Anterior cingulate cortex (tissue), 58 donors: Measurements from ENCODE around the gene GPX4.

Source experiments
- DNase-seq, 58 donors: peaks; one replicate each; lab custom pipeline; 2025; lab: John Stamatoyannopoulos, UW

Gene GPX4

DNA sequence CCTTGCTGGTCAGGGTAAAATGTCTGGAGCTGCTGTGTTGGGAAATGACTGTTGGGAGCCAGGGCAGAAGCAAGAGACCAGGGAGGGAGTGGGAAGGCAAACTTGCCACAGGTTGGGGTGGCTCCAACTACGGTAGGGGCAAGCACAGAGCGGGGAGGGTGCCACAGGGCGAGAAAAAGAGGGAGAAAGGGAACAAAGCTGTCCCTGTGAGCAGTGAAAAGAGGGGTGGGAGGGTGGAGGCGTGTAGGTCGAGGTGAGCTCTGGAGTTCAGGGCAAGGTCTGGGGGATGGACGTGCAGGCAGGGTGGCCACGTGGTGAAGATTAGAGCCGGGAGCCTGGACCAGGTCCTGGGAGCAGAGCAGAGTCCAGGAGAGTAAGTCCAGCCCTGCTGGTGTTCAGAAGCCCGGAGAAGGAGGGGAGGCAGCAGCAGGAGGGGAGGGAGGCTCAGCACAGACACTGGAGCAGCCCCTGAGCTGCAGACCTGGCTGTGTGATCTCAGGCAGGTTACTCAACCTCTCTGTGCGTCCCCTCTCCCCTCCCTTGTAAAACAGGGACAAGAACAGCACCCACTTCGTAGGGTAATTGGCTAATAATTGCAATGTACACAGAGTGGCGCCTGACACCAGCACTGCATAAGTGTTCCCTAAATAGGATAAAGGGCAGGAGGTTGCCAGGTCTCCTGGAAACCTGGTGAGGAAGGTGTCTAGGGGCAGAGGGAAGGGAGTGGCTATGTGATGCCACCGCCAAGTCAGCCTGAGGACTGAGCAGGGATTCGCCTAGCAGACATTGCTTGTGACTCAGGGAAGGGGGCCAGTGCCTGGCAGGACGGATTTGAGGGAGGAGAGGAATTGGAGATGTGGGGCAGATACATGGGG lies 5.4 kb upstream of the GPX4 start:
- no peak for DNase-seq

DNA sequence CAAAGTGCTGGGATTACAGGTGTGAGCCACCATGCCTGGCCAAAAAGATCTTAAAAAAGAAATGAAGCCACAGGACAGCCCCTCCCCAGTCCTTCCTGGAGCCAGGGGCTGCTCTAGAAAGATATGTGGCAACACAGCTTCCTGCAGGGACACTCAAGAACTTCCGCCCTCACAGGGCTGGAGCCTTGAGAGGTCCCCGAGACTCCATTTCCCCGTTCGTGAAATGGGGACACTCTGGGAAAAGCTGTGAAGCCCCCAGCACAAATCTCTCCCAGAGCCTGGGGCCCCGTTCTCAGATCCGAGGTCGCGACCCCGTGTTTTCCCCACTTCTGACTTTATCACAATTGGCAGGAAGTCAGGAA lies 2.5 kb upstream of the GPX4 start:
- DNase-seq = peak in 2 of 58 donors; percentile 39 to 58

DNA sequence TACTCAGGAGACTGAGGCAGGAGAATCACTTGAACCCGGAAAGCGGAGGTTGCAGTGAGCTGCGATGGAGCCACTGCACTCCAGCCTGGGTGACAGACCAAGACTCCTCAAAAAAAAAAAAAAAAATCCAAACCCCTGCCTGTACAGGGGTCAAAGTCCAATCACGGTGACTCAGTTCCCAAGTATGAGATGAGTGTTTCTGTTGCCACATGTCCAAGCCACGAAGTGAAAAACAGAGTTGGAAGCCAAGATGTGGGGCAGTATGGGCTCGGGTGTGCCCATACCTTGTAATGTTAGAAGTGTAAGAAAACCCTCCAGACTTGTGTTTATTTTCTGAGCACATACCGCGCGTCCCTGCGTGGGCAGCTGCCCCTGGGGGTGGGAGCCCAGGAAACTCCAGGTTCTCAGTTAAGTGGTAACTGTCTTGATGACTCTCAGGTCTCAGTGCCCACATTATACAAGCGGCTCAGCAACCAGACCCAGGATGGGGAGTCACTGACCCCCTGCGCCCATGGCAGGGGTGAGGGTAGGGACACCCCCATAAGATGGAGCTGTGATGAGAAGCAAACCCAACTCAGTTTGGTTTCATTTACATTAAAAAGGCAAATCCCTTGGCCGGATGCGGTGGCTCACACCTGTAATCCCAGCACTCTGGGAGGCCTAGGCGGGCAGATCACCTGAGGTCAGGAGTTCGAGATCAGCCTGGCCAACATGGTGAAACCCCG lies 1.2 kb upstream of the GPX4 start:
- no peak for DNase-seq

DNA sequence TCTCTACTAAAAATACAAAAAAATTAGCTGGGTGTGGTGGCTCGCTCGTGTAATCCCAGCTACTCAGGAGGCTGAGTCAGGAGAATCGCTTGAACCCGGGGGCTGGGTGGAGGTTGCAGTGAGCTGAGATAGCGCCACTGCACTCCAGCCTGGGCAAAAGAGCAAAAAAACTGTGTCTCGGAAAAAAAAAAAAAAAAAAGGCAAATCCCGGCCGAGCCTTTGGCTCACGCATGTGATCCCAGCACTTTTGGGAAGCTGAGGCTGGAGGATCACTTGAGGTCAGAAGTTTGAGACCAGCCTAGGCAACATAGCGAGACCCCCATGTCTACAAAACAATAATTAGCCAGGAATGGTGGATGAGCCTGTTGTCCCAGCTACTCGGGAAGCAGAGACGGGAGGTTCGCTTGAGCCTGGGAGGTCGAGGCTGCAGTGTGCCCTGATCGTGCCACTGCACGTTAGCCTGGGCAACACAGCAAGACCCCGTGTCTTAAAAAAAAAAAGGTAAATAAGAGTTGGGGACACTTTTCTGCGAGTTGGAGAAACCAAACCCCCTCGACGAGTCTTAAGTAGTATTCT lies 574 bp upstream of the GPX4 start:
- DNase-seq = no peak

DNA sequence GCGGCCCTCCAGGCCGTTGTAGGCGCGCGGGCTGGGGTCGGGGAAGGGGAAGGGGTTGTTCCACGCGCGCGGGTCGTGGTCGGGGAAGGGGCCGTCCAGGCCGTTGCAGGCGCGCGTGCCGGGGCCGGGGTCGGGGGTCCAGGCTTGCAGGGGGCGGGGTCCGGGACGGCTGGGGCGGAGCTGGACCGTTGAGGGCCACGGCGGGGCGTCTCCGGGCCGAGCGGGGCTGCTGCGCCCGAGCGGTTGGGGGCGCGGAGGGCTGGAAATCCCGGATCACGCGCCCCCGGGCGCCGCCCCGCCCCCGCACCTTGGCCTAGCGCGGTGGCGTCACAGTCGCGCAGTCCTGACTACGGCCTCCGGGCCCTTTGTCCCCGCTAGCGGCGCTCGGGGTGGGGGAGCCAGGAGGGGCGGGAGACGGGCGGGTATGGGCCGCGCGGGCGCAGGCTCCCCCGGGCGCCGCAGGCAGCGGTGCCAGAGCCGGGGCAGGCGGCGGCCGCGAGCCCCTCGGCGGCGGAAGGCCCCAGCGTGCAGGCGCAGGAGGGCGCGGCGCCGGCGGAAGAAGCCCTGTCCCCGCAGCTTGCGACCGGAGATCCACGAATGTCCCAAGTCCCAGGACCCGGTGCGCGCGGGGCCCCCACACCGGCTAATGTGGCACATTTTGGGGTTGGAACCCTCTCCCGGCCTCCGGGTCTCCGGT lies 665 bp downstream of the GPX4 start:
- DNase-seq = peak in 56 of 58 donors; percentile 12 to 79 (median 64)

DNA sequence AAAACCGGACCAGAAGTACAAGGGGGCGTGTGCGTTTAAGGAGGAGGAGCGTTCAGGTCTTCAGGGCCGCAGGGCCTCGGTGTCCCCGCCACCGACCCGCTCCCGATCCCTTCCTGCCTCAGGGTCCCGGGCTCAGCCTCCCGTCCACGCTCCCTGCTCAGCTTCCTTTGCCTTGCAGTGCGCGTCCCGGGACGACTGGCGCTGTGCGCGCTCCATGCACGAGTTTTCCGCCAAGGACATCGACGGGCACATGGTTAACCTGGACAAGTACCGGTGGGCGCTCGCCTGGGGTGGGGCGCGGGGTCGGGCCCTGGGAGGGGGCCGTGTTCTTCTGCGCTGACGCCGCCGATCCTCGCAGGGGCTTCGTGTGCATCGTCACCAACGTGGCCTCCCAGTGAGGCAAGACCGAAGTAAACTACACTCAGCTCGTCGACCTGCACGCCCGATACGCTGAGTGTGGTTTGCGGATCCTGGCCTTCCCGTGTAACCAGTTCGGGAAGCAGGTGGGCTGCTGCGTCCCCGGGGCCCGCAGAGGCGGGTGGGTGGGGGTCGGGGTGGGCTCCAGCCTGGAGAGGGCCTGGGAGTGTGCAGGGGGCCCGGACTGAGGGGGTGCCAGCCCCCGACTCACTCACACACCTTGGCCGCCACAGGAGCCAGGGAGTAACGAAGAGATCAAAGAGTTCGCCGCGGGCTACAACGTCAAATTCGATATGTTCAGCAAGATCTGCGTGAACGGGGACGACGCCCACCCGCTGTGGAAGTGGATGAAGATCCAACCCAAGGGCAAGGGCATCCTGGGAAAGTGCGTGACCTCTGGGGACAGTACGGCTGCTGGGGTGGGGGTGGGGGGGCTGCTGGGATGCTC lies 1.4 kb downstream of the GPX4 start:
- DNase-seq = peak in 4 of 58 donors; percentile 34 to 55 (median 44)

DNA sequence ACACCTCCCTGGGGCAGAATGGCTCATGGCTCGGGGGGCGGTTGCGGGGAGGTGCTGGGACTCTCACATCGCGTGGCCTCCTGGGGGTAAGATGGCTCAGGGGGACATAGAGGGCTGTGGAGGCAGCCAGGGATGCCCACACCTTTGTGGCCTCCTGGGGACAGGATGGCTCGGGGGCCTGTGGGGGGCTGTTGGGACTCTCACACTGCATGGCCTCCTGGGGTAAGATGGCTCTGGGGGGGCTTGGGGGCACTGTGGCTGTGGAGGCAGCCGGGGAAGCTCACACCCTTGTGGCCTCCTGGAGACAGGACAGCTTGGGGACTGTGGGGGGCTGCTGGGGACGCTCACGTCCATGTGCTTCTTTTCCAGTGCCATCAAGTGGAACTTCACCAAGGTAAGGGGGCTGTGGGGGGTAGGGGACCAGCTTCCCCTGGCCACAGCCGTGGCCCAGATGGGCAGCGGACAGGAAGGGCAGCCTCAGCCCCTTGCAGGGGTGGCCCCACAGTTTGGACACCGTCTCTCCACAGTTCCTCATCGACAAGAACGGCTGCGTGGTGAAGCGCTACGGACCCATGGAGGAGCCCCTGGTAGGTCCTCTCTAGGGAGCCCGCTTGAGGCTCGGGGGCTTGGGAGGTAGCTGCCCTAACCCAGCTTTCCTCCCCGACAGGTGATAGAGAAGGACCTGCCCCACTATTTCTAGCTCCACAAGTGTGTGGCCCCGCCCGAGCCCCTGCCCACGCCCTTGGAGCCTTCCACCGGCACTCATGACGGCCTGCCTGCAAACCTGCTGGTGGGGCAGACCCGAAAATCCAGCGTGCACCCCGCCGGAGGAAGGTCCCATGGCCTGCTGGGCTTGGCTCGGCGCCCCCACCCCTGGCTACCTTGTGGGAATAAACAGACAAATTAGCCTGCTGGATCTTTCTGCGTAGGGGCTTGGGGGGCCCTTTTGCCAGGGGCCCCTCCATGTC lies 2.4 kb downstream of the GPX4 start:
- DNase-seq = no peak

- DNase-seq = no peak
These were observed 3.3 kb downstream of the GPX4 start for GRCh38 chr19:1106841-1107660.

GRCh38 chr19:1107661-1108261 lies 4.0 kb downstream of the GPX4 start:
- DNase-seq = no peak

DNA sequence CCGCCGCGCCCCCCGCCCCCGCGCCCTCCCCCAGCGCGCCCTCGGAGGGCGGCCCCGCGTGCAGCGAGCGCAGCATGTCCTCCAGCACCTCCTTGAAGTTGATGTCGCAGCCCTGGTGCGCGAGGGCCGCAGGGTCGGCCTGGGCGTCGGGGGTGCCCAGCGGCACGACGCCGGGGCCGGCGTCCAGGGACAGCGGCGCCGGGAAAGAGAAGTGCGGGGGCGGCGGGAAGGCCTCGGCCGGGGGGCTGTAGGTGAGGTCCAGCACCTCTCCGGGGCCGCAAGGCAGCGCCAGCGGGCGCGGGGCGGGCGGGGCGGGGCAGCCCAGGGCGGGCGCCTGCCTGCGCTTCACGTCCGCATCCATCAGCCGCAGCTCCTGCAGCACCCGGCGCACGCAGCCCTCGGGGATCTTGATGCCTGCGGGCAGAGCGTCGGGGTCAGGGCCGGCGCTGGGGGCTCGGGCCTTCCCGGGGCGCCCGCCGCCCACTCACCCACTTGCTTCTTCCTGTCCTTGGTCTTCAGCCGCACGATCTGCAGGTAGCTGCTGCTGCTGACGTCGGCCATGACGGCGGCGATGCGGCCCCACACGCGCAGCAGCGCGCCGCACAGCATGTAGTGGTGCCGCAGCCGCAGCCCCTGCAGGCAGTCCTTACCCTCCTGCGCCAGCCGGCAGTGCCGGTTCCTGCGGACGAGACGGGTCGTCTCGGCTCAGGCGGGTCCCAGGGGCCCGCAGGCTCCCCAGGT lies 4.7 kb downstream of the GPX4 start:
- no peak for DNase-seq

- peak in 1 of 58 donors; percentile 16 for DNase-seq
These were observed 5.3 kb downstream of the GPX4 start for GRCh38 chr19:1109032-1109551.

- DNase-seq = no peak
These were observed 6.2 kb downstream of the GPX4 start for GRCh38 chr19:1109697-1110671.

DNA sequence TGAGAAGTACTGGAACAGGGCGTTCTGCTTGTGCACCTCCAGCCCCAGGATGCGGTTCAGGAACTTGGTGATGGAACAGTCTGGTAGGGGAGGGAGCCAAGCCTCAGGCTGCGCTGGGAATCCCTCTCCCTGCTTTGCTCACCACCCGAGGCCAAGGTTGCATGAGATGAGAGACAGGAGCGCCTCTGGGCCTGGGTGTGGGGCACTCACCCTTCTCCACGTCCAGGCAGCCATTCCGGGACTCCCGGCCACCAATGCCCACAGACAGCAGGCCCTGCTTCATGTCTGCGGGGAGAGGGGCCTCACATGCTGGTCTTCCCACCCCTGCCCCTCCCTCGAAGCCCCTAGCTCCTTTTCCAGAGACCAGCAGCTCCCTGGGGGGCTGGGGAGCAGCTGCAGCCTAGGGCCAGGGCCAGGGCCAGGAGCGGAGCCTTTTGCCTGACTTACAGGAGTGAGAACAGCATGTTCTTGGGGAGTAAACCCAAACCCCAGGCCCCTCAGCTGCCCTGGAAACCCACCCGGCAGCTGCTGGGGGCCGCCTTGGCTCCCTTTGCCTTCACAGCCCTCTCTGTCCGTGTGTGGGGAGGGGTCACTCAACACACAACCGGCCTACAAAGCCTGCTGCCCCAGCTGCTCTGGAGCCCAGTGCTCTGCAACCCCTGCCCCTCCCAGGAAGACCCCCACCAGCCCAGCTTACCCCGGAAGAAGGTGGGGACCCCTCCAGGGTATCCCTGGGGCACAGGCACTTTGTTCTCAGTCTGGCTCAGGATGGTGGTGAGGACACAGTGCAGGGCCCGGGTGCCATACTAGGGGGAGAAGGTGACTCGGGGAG lies 7.2 kb downstream of the GPX4 start:
- DNase-seq = no peak

DNA sequence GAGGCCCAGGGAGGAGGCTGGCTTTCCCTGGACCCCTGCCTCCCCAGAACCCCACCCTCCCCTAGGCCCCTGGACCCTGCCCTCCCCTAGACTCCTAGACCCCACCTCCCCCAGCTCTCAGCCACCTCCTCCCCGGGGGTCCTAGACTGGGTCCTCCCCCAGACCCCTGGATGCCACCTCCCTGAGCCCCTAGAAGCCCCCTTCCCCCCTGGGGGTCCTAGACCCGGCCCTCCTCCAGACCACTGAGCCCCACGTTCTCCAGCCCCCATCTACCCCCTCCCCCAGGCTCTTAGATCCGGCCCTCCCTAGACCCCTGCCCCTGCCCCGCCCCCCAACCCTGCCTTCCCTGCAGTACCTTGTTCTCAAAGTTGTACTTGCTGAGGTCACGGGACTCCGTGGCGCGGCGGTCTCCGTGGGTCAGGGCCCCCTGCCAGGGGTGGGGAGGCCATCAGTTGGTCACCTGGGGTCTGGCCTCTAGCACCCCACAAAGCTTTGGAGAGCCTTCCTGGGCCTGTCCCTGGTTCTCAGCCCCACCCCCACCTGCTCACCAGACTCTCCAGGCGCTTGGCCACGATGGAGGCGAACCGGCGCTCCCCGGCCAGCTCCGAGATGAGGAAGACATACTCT lies 8.0 kb downstream of the GPX4 start:
- DNase-seq = no peak
